RWPE2 (cell line): ENCODE results near the gene MORN5.

Experiments used
- ATAC-seq: fragments of 200-7000 bp; cut with Tn5 transposase; 3 replicates; pipeline ENCODE4 v1.9.1; 2021; ENCODE audit warnings: low read depth
- DNase-seq: peaks from one replicate; pipeline ENCODE4 v3.0.0-alpha.2; 2020; ENCODE audit warnings: low spot score
- H3K27ac ChIP-seq: fragments of 450-650 bp; 2 replicates; pipeline ENCODE4 v1.5.1; 2017; ENCODE audit warnings: mild to moderate bottlenecking; ENCODE audit not compliant: poor library complexity, severe bottlenecking
- H3K27me3 ChIP-seq: fragments of 250-450 bp; sonication (Bioruptor Pico); 2 replicates; pipeline ENCODE4 v1.5.1; 2021; ENCODE audit warnings: mild to moderate bottlenecking, moderate library complexity; ENCODE audit not compliant: insufficient read depth, poor library complexity, severe bottlenecking
- H3K36me3 ChIP-seq: fragments of 250-450 bp; sonication (Bioruptor Pico); 2 replicates; pipeline ENCODE4 v1.5.1; 2020; ENCODE audit warnings: low read depth, mild to moderate bottlenecking, moderate library complexity
- H3K4me1 ChIP-seq: fragments of 250-450 bp; sonication (Bioruptor Pico); 2 replicates; pipeline ENCODE4 v1.5.1; 2021; ENCODE audit warnings: mild to moderate bottlenecking, moderate library complexity; ENCODE audit not compliant: insufficient read depth, poor library complexity, severe bottlenecking
- H3K4me3 ChIP-seq: fragments of 250-450 bp; sonication (Bioruptor Pico); 2 replicates; pipeline ENCODE4 v1.5.1; 2021; ENCODE audit warnings: mild to moderate bottlenecking, moderate library complexity; ENCODE audit not compliant: severe bottlenecking
- H3K9me3 ChIP-seq: fragments of 250-450 bp; sonication (Bioruptor Pico); 2 replicates; pipeline ENCODE4 v1.5.1; 2021; ENCODE audit warnings: mild to moderate bottlenecking, moderate library complexity; ENCODE audit not compliant: severe bottlenecking
- CTCF ChIP-seq: fragments of 450-650 bp; IDR thresholded peaks from one replicate; pipeline ENCODE4 v1.5.1; 2017; ENCODE audit warnings: mild to moderate bottlenecking, moderate library complexity; ENCODE audit not compliant: poor library complexity, severe bottlenecking

MORN5 gene

DNA sequence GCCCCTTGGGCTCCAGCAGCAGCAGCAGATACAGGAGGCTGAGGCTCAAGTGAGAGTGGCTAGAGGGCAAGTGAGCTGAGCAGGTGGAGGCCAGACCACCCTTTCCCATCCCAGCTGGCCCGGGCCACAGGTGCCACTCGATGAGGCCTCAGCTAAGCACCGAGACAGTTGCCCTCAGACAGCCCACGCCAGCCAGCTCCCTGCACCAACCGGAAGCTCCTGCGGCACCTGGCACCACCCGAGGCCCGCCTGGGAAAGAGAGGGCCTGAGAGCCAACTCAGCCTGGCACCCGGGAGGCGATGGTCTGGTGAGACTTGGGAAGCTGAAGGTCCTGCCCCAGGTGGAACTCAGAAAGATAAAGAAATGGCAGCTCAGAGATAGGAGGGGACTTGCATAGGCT, 38.3 kb upstream of the MORN5 start:
- H3K27me3 ChIP-seq, result no peaks in the 10 kb centered on the region
- H3K4me1 ChIP-seq, result peaks cover 11% of the 10 kb centered on the region
- no peak for ATAC-seq
- no peaks in the 10 kb centered on the region for H3K36me3 ChIP-seq
- DNase-seq, result no peak
- H3K9me3 ChIP-seq, result no peaks in the 10 kb centered on the region
- H3K4me3 ChIP-seq, result no peak overlapping the region
- H3K27ac ChIP-seq, result no peak overlapping the region
- no peak for TF ChIP-seq CTCF

DNA sequence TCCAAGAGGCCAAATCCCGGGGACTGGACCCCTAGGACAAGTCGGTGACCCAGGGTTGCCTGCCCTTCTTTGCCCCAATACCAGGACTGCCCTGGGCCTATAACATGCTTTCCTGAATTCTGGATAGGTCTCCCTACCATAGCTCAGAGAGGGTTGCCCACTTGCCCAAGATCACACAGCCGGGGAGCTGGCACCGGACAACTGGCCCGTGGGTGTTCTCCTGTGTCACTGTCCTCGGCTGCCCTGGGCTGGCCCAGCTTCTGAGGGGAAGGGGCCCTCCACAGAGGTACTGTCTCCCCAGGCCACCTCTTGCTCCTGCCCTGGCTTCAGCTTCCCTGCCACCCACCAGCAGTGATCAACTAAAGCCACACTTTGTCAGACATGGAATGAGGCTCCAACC, 37.8 kb upstream of the MORN5 start:
- no peak overlapping the region for H3K27ac ChIP-seq
- DNase-seq, result no peak
- no peaks in the 10 kb centered on the region for H3K9me3 ChIP-seq
- no peak for TF ChIP-seq CTCF
- peaks cover 11% of the 10 kb centered on the region for H3K4me1 ChIP-seq
- no peak for ATAC-seq
- H3K36me3 ChIP-seq, result no peaks in the 10 kb centered on the region
- H3K27me3 ChIP-seq, result no peaks in the 10 kb centered on the region
- H3K4me3 ChIP-seq, result no peak overlapping the region

- TF ChIP-seq CTCF, result no peak
- no peaks in the 10 kb centered on the region for H3K36me3 ChIP-seq
- no peak for DNase-seq
- no peaks in the 10 kb centered on the region for H3K27me3 ChIP-seq
- H3K4me1 ChIP-seq, result peaks cover 11% of the 10 kb centered on the region
- ATAC-seq, result no peak
- no peak overlapping the region for H3K27ac ChIP-seq
- H3K4me3 ChIP-seq, result no peak overlapping the region
- no peaks in the 10 kb centered on the region for H3K9me3 ChIP-seq
Measured at GRCh38 chr9:122122468-122122867, 37.2 kb upstream of the MORN5 start.

GRCh38 chr9:122122903-122123632, 36.6 kb upstream of the MORN5 start:
- DNase-seq (no peak), ATAC-seq (no peak)
- no peaks in the 10 kb centered on the region for H3K27me3 ChIP-seq
- H3K4me3 ChIP-seq, result no peak overlapping the region
- no peak overlapping the region for H3K27ac ChIP-seq
- no peaks in the 10 kb centered on the region for H3K36me3 ChIP-seq
- peaks cover 11% of the 10 kb centered on the region for H3K4me1 ChIP-seq
- peak; percentile 79 for TF ChIP-seq CTCF
- H3K9me3 ChIP-seq, result no peaks in the 10 kb centered on the region

GRCh38 chr9:122124048-122124447, 35.7 kb upstream of the MORN5 start:
- no peak overlapping the region for H3K27ac ChIP-seq
- no peak for TF ChIP-seq CTCF
- peaks cover 11% of the 10 kb centered on the region for H3K4me1 ChIP-seq
- H3K9me3 ChIP-seq, result no peaks in the 10 kb centered on the region
- ATAC-seq (no peak), DNase-seq (no peak)
- no peaks in the 10 kb centered on the region for H3K36me3 ChIP-seq
- H3K27me3 ChIP-seq, result no peaks in the 10 kb centered on the region
- no peak overlapping the region for H3K4me3 ChIP-seq
